Suprapubic skin (tissue), 4 donors: Measurements from ENCODE around the gene OR1N1.

Source experiments
- CTCF ChIP-seq, 2 donors: fragments of 200-600 bp in 1 of 2; fragments of 450-650 bp in 1 of 2; sonication (generic) in 1 of 2; IDR thresholded peaks; one replicate each; pipeline ENCODE4 v1.5.1; 2016 to 2019; ENCODE audit warnings: antibody characterized with exemption in 2 of 2, mild to moderate bottlenecking in 1 of 2, moderate library complexity in 1 of 2
- EP300 ChIP-seq: sonication (generic); formaldehyde crosslinking; IDR thresholded peaks from one replicate; pipeline ENCODE4 v1.6.1; 2017; ENCODE audit warnings: antibody characterized with exemption
- POLR2A ChIP-seq, 2 donors: fragments of 450-650 bp; IDR thresholded peaks; one replicate each; pipeline ENCODE4 v1.6.1; 2017; ENCODE audit warnings: antibody characterized with exemption in 2 of 2, mild to moderate bottlenecking in 2 of 2, moderate library complexity in 2 of 2
- POLR2AphosphoS5 ChIP-seq, 3 donors: sonication (generic); formaldehyde crosslinking; IDR thresholded peaks; one replicate each; pipeline ENCODE4 v1.6.1; 2017; ENCODE audit warnings: antibody characterized with exemption in 3 of 3

- TF ChIP-seq CTCF (IDR thresholded peaks at IDR 0.05) (peak in 1 of 2 donors; percentile 76), EP300 (no peak), POLR2AphosphoS5 (IDR thresholded peaks at IDR 0.05) (no peak), POLR2A (IDR thresholded peaks at IDR 0.05) (no peak)
Measured at GRCh38 chr9:122498883-122499288, 28.2 kb downstream of the OR1N1 start.
